KG1 (cell line): Measurements from ENCODE around the gene NOTCH2.

Experiments
- DNase-seq: peaks from one replicate; lab custom pipeline; 2025; lab: John Stamatoyannopoulos, UW

NOTCH2 gene

GRCh38 chr1:119874186-119874585 is 195.3 kb downstream of the NOTCH2 start:
- DNase-seq: no peak

DNA sequence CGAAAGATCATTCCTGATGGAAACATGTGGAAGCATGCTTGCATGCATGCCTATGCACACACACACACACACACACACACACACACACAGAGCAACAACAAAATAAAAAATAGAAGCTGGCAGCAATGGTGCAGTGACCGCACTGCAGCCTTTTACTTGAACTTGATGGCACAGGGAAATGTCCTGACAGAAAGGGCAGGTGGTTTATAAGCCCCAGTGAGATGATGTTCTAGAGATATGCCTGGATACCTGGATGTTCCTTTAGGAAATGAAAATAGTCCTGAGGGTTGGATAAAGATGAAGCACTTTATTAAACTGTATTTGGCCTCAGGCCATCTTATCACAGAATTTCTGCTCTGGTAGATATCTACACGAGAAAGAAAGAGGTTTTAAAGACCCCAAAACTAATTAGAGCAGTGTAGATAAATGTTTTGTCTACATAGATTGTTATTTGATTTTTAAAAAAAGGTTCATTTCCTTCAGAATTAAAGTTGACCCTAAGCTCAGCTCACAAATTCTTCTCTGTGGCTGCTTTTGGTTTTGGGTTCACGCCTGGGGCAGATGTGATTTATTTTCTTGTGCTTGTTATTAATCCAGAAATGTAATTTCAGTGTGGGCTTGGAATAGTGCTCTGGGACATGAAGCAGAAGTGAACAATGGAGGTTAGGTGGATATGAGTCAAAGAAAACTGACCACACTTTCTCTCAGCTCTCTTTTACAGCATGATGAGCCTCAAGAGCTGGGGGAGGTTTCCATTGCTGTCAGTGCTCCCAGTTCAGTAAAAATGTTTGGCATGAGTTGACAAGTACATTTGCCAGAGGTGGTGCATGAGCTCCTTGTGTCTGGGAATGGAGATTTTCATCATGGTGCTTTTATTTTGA is 196.1 kb downstream of the NOTCH2 start:
- no peak for DNase-seq

DNA sequence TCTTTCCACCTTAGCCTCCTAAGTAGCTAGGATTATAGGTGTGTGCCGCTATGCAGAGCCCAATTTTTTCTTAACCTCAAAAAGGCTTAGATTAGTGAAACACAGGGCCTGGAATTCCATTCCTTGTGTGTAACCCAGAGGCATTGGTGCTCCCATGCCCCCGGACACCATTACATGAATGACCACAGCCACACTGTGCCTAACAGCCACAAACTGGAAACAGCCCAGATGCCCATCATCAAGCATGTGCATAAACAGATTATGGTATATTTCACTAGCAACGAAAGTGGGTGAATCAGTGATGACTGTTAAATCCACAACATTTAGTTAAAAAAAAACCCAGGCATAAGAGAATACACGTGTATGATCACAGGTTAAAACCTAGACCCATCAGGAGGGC is 197.6 kb downstream of the NOTCH2 start:
- DNase-seq: no peak

DNA sequence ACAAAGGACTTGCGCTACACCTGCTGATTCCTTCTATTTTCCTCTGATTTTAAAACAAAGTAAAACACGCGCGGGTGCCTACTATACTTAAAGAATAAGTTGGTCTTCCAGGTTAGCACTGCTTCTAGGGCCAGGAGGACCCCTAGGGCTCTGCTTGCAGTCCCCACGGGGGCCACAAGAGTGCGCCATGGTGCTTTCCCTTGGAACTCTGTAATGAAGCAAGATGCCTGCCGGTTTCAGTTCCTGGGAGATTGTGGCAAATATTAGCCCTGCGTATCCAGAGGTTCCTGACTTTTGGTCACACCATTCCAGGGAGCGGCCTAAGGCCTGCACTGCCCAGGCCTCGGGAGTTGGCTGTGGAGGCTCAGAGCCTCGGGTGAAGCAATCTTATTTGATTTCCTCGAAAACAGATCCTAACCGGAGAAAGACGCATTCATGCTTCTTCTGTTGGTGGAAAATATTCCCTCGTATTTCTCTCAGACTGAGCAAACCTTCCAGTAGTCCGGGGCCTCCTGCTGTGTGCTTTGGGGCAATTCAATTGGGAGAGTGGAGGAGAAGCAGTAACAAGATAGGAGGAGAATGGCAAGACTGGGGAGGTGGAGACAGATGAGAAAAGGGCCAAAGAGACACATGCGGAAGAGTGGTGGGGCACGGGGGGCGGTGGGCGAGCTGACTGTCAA is 198.4 kb downstream of the NOTCH2 start:
- DNase-seq: peak; percentile 78

GRCh38 chr1:119869995-119870394 is 199.5 kb downstream of the NOTCH2 start:
- DNase-seq: no peak

DNA sequence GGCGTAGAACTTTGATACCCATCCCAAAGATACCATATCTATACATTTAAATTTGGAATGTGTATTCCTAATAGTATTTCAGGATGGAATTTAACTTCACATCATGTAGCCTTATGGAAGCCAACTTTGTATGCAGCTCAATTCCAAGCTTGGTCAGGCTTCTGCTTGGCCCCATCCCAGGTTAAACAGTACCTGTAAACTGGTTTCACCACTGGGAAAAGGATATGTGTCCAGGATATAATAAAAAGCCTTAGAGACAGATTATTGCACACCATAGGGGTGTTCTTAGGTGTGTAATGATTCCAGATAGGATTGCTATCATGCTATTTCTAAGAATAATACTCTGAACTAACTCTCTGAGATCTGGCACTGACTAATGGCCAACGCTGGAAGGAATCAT is 201.3 kb downstream of the NOTCH2 start:
- DNase-seq: no peak

DNA sequence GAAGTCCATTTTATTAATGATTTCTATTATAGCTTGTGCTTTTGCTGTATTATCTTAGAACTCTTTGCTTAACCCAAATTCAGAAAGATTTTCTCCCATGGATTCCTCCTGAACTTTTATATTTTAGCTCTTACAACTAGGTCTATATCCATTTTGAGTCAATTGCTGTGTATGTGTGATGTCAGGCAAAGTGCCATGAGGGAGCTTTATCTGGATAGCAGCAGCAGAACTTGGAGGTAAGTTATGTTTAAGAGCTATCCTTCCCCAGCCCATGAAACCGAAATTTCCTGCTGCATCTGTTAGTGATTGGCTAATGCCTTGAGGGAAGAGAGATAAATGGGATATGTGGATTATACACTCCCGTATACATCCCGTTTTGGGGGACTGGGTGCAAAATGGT is 203.0 kb downstream of the NOTCH2 start:
- no peak for DNase-seq

DNA sequence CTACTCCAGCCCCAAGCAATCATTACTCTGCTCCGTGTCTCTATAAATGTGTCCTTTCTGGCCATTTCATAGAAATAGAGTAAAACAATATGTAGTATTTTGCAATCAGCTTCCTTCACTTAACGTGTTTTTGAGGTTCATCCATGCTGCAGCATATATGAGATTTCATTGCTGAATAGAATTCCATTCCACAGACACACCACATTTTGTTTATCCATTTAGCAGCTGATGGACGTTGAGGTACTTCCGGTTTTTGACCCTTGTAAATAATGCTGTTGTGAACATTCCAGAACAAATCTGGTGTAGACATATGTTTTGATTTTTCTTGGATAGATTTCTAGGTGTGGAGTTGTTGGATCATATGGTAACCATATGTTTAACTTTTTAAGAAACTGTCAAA is 203.8 kb downstream of the NOTCH2 start:
- DNase-seq: no peak

- DNase-seq: no peak
Measured at GRCh38 chr1:119862276-119862675, 207.2 kb downstream of the NOTCH2 start.
